SK-N-MC (cell line): ENCODE data around the gene CPLX1.

ENCODE experiments used
- EZH2 ChIP-seq: fragments of 200-600 bp; sonication (generic); IDR thresholded peaks from one replicate; pipeline ENCODE4 v1.6.1; 2017; ENCODE audit warnings: antibody characterized with exemption
- FOXP2 ChIP-seq: optimal IDR thresholded peaks from 2 replicates; pipeline ENCODE3; 2011; ENCODE audit warnings: mild to moderate bottlenecking, moderate library complexity; ENCODE audit not compliant: insufficient read depth; ENCODE audit errors: extremely low read length, control extremely low read depth
- POLR2AphosphoS5 ChIP-seq: IDR thresholded peaks from 2 replicates; pipeline ENCODE4 v1.6.1; 2012; ENCODE audit warnings: mild to moderate bottlenecking, low read depth, low read length, borderline replicate concordance

- TF ChIP-seq EZH2 (no peak), POLR2AphosphoS5 (no peak), FOXP2 (no peak)
Measured at GRCh38 chr4:787561-787981, 38.4 kb downstream of the CPLX1 start.
